Midbrain (tissue), 1 donor: ENCODE results near the gene PLAGL2.

Experiments used
- DNase-seq: peaks from one replicate; lab custom pipeline; 2025; lab: John Stamatoyannopoulos, UW

The PLAGL2 gene

GRCh38 chr20:32149566-32150170 is 57.9 kb downstream of the PLAGL2 start:
- no peak for DNase-seq

GRCh38 chr20:32144898-32145662 is 62.5 kb downstream of the PLAGL2 start:
- DNase-seq, result no peak

- DNase-seq, result no peak
Observed at GRCh38 chr20:32142991-32143390, 64.6 kb downstream of the PLAGL2 start.
